HepG2 (cell line): ENCODE results near the gene FOXN3. TPM values are rescaled to one million over a fixed set of nuclear protein-coding genes. Genes with fewer than 3 reads are reported as not detected.

Experiments
- ATAC-seq: fragments of 200-7000 bp; cut with Tn5 transposase; 3 replicates; pipeline ENCODE4 v1.9.1; 2020; ENCODE audit warnings: mild to moderate bottlenecking, moderate library complexity
- BruUV-seq: library from RNA; stranded (reverse); fragments of 400-500 nt; replicated peaks from 2 replicates; lab custom pipeline; 2021; lab: Mats Ljungman, UMichigan
- CTCF ChIA-PET: fragments of 300-600 bp; formaldehyde crosslinking; extraction: SDS; loops from one replicate; lab custom pipeline; 2021; ENCODE audit warnings: low total read pairs, inconsistent platforms, low intra/inter-chr PET ratio; lab: Yijun Ruan, JAX
- POLR2A ChIA-PET: fragments of 350-600 bp; sonication (Branson Sonifier 250); formaldehyde crosslinking; loops from one replicate; lab custom pipeline; 2020; ENCODE audit warnings: antibody characterized with exemption, inconsistent platforms; lab: Yijun Ruan, JAX
- DNase-seq: peaks from one replicate; pipeline ENCODE4 v3.0.0-alpha.2; 2015; ENCODE audit warnings: low spot score
- FAIRE-seq: peaks from 3 replicates; lab custom pipeline; 2011; peaks lifted over from hg19 to GRCh38; lab: Jason Lieb, UNC
- H2AFZ ChIP-seq: one replicate; pipeline ENCODE4 v1.6.1; 2011; ENCODE audit warnings: low read length, inconsistent platforms
- H3K27ac ChIP-seq: fragments of 300-600 bp; 3 replicates; pipeline ENCODE4 v1.8.0; 2011; ENCODE audit warnings: mixed run types, mild to moderate bottlenecking, mixed read lengths, low read length, inconsistent platforms; ENCODE audit not compliant: insufficient read depth; ENCODE audit errors: extremely low read length
- H3K27me3 ChIP-seq, 2 experiments: fragments of 200-600 bp in 1 of 2; 2 replicates in 1 of 2; 3 replicates in 1 of 2; pipeline versions ENCODE4 v1.6.0 to v1.8.0; 2011; ENCODE audit warnings: low read length in 2 of 2, mild to moderate bottlenecking in 2 of 2, moderate library complexity in 2 of 2, inconsistent platforms in 1 of 2; ENCODE audit not compliant: insufficient read depth in 2 of 2, control insufficient read depth in 1 of 2
- H3K36me3 ChIP-seq, 2 experiments: fragments of 200-600 bp in 1 of 2; replicated peaks in 1 of 2; 2 replicates in 1 of 2; 3 replicates in 1 of 2; pipeline versions ENCODE4 v1.5.1 to v1.8.0; 2011; ENCODE audit warnings: low read length in 2 of 2, inconsistent platforms in 1 of 2; ENCODE audit not compliant: insufficient read depth in 2 of 2, control insufficient read depth in 1 of 2
- H3K4me1 ChIP-seq: 2 replicates; pipeline ENCODE4 v1.5.1; 2012; ENCODE audit warnings: low read length, inconsistent platforms; ENCODE audit not compliant: insufficient read depth
- H3K4me2 ChIP-seq: 2 replicates; pipeline ENCODE4 v1.6.0; 2011; ENCODE audit warnings: low read depth, low read length, inconsistent platforms
- H3K4me3 ChIP-seq, 3 experiments: fragments of 200-600 bp in 1 of 3; sonication (generic), shearing (Covaris generic) in 1 of 3; replicated peaks in 1 of 3; 2 replicates each; pipeline ENCODE4 v1.5.1; 2011 to 2016; ENCODE audit warnings: low read length in 3 of 3, inconsistent platforms in 2 of 3, low read depth in 2 of 3, mild to moderate bottlenecking in 2 of 3, control low read depth in 1 of 3, mixed read lengths in 1 of 3; ENCODE audit not compliant: insufficient read depth in 1 of 3
- H3K79me2 ChIP-seq: one replicate; pipeline ENCODE4 v1.6.1; 2011; ENCODE audit warnings: low read length, inconsistent platforms; ENCODE audit not compliant: insufficient read depth
- H3K9ac ChIP-seq: 2 replicates; pipeline ENCODE4 v1.6.0; 2011; ENCODE audit warnings: mild to moderate bottlenecking, low read depth, low read length, inconsistent platforms; ENCODE audit not compliant: insufficient read depth
- H3K9me3 ChIP-seq: 2 replicates; pipeline ENCODE4 v1.5.1; 2012; ENCODE audit warnings: mild to moderate bottlenecking, low read length
- H4K20me1 ChIP-seq: 2 replicates; pipeline ENCODE4 v1.6.0; 2011; ENCODE audit warnings: inconsistent platforms, mild to moderate bottlenecking, low read length, moderate library complexity; ENCODE audit not compliant: insufficient read depth
- MNT ChIP-seq: fragments of 450-650 bp; IDR thresholded peaks from 2 replicates; pipeline ENCODE4 v1.6.1; 2016
- RBFOX2 ChIP-seq: fragments of 200-400 bp; formaldehyde crosslinking; IDR thresholded peaks from 2 replicates; pipeline ENCODE4 v1.6.1; 2017; ENCODE audit warnings: low read depth, mild to moderate bottlenecking, low read length
- TERF1 ChIP-seq: sonication (generic); formaldehyde crosslinking; IDR thresholded peaks from 2 replicates; pipeline ENCODE4 v1.8.0; 2022; ENCODE audit warnings: mild to moderate bottlenecking, missing genetic modification reagents, moderate library complexity
- TFDP1 ChIP-seq: IDR thresholded peaks from 2 replicates; pipeline ENCODE4 v1.6.1; 2016; ENCODE audit warnings: missing compliant biosample characterization, missing genetic modification reagents, borderline replicate concordance
- ZMYM3 ChIP-seq: sonication (generic); formaldehyde crosslinking; IDR thresholded peaks from 2 replicates; pipeline ENCODE4 v1.5.1; 2020; ENCODE audit warnings: mild to moderate bottlenecking, missing genetic modification reagents
- ZNF121 ChIP-seq: sonication (generic); formaldehyde crosslinking; IDR thresholded peaks from 2 replicates; pipeline ENCODE4 v1.5.0; 2020; ENCODE audit warnings: mild to moderate bottlenecking, missing genetic modification reagents
- ZNF24 ChIP-seq: fragments of 450-650 bp; IDR thresholded peaks from 2 replicates; pipeline ENCODE4 v1.6.1; 2017; ENCODE audit warnings: antibody characterized with exemption, mild to moderate bottlenecking
- ZNF678 ChIP-seq: sonication (generic); formaldehyde crosslinking; IDR thresholded peaks from 2 replicates; pipeline ENCODE4 v1.4.0; 2020; ENCODE audit warnings: mild to moderate bottlenecking, missing genetic modification reagents
- WGBS: methylation state at CpG from one replicate; pipeline ENCODE4 v1.1.6; 2017; ENCODE audit warnings: low lambda C conversion rate; 5-methylcytosine and 5-hydroxymethylcytosine counted together
- in situ Hi-C: cut with HindIII; loops from 2 replicates; pipeline ENCODE4 v1.10.0; 2017; ENCODE audit warnings: low pct_unique_long_range_greater_than_20kb; ENCODE audit not compliant: extremely low pct_ligation_motif_present
- intact Hi-C: fragments of 100-400 bp; cut with micrococcal nuclease; formaldehyde crosslinking; loops from one replicate; pipeline ENCODE4 v1.10.0; 2022; ENCODE audit not compliant: unreplicated experiment
- polyA plus RNA-seq, 8 experiments: library from polyadenylated mRNA; depleted of rRNA in 3 of 8; stranded (reverse) in 7 of 8; unstranded in 1 of 8; fragments of >200 nt; fragmentation: Illumina TruSeq in 4 of 8; extraction: Trizol in 4 of 8; gene quantifications; 2 replicates each; pipeline versions ENCODE4 v1.2.1 to v1.2.3, GENCODE V29; 2011 to 2016; ENCODE audit warnings: low read depth in 4 of 8, missing spikeins in 1 of 8, mixed read lengths in 1 of 8; ENCODE audit not compliant: insufficient read depth in 1 of 8
- total RNA-seq, 5 experiments: library from RNA; depleted of rRNA; stranded (reverse); fragments of >200 nt; fragmentation: Illumina TruSeq; extraction: Trizol; gene quantifications; 2 replicates each; pipeline ENCODE4 v1.2.3, GENCODE V29; 2016; ENCODE audit warnings: low read depth in 1 of 5

Gene FOXN3
- total and polyA plus RNA-seq, 2 of the 13 experiments (the other 11 are each of a cell fraction or from before 2014, with no cell fraction given) = 32.4 to 70.2 TPM

GRCh38 chr14:89356927-89357326 lies 60.1 kb downstream of the FOXN3 start:
- Histone ChIP-seq H3K27ac (no peak overlapping the region), H3K9ac (no peak overlapping the region), H3K79me2 (peaks cover 38% of the 10 kb centered on the region), H3K27me3 (no peaks in the 10 kb centered on the region), H3K4me1 (peaks cover 55% of the 10 kb centered on the region), H4K20me1 (no peaks in the 10 kb centered on the region), H2AFZ (no peak overlapping the region), H3K4me3 (no peak overlapping the region), H3K36me3 (peaks cover 6 to 23% of the 10 kb centered on the region in 2 experiments; a peak in 4 of 5 replicates), H3K4me2 (no peak overlapping the region), H3K9me3 (no peaks in the 10 kb centered on the region)
- TF ChIP-seq RBFOX2 = no peak
- TF ChIP-seq ZNF121 (CRISPR knock-in tag) = peak; percentile 93
- no peak for FAIRE-seq
- no peak for ATAC-seq
- 99% methylated on average over 5 of the region's 5 CpGs for WGBS
- BruUV-seq = no TSS peak
- ChIA-PET CTCF (no interaction called here), POLR2A (interaction anchor here (2.9 kb wide), 1 partner anchor 12 kb away, joined by 10 read pairs; no protein-coding TSS in a partner anchor)
- DNase-seq = no peak
- in situ Hi-C loops = no loop called here
- intact Hi-C loops = loop anchor here (10.0 kb wide), 1 partner anchor 142 kb away; no protein-coding TSS in a partner anchor

GRCh38 chr14:89356496-89356895 lies 60.5 kb downstream of the FOXN3 start:
- 98% methylated on average over 3 of the region's 3 CpGs for WGBS
- peaks cover 38% of the 10 kb centered on the region for H3K79me2 ChIP-seq
- ATAC-seq = no peak
- CTCF ChIA-PET = no interaction called here
- H3K4me2 ChIP-seq = no peak overlapping the region
- H3K36me3 ChIP-seq = peaks cover 6 to 23% of the 10 kb centered on the region in 2 experiments; a peak in 4 of 5 replicates
- TF ChIP-seq TFDP1 = no peak
- TF ChIP-seq ZMYM3 = no peak
- no peak for TF ChIP-seq TERF1 (CRISPR knock-in tag)
- TF ChIP-seq MNT = no peak
- peak; percentile 54; the same call in 1 of the 2 replicates for TF ChIP-seq ZNF24
- TF ChIP-seq ZNF678 (CRISPR knock-in tag) = no peak
- no peak for FAIRE-seq
- H3K4me3 ChIP-seq = no peak overlapping the region
- H2AFZ ChIP-seq = no peak overlapping the region
- H3K27me3 ChIP-seq = no peaks in the 10 kb centered on the region
- in situ Hi-C loops (no loop called here), intact Hi-C loops (loop anchor here (10.0 kb wide), 1 partner anchor 142 kb away; no protein-coding TSS in a partner anchor)
- H3K9me3 ChIP-seq = no peaks in the 10 kb centered on the region
- POLR2A ChIA-PET = interaction anchor here (2.9 kb wide), 1 partner anchor 13 kb away, joined by 10 read pairs; no protein-coding TSS in a partner anchor
- no peak overlapping the region for H3K27ac ChIP-seq
- peaks cover 57% of the 10 kb centered on the region for H3K4me1 ChIP-seq
- DNase-seq = no peak
- no TSS peak for BruUV-seq
- H4K20me1 ChIP-seq = no peaks in the 10 kb centered on the region
- H3K9ac ChIP-seq = no peak overlapping the region
